ENCODE data around the gene ELOVL5.
"Not testable (repeated sequence)": the region's sequence is repeated elsewhere in the genome, so short reads cannot be mapped to it uniquely, and the experiment has no call there.

ELOVL5 gene

GRCh38 chr6:53328375-53328774 is 20.4 kb downstream of the ELOVL5 start:
- no peak for DNase-seq (ENCODE audit: low read depth in 2 of 2)

- no peak for DNase-seq (ENCODE audit: low read depth in 2 of 2)
These were observed 21.7 kb downstream of the ELOVL5 start for GRCh38 chr6:53327017-53327395.

DNA sequence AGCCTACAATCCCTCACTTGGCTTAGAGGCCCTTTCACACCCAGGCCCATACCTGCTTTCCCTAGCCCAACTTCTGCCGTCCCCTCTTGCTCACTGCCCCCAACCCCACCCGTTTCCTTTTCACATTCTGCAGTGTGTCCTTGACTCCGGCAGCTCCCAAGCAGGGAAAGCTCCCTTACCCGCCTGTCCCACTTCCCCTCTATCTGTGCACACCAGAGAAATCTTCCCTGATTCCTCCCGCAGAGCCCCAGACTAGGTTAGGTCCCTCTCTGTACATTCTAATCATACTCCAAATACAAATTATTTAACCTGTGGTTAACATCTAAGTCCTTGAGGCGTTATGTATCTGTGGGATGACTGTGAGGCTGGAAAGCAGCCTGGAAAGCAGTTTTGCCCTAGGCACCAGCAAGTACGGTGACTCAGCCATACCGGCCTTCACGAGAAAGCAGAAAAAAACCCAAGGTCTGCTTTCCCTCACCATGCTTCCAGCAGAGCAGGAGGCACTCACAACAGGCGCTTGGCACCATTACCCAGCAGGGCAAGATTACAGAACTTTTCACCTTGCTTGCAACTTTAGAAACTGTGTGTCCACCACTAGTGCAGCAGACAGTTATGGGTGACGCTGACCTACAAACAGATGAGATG is 22.3 kb downstream of the ELOVL5 start:
- no peak for DNase-seq (ENCODE audit: low read depth in 2 of 2)

GRCh38 chr6:53325785-53326184 is 23.0 kb downstream of the ELOVL5 start:
- DNase-seq (ENCODE audit: low read depth in 2 of 2) = no peak

- no peak for DNase-seq (ENCODE audit: low read depth in 2 of 2)
These were observed 26.3 kb downstream of the ELOVL5 start for GRCh38 chr6:53322188-53323029.

- no peak for DNase-seq (ENCODE audit: low read depth in 2 of 2)
These were observed 27.0 kb downstream of the ELOVL5 start for GRCh38 chr6:53321701-53322100.

- DNase-seq (ENCODE audit: low read depth in 2 of 2) = no peak
These were observed 27.8 kb downstream of the ELOVL5 start for GRCh38 chr6:53320964-53321363.

DNA sequence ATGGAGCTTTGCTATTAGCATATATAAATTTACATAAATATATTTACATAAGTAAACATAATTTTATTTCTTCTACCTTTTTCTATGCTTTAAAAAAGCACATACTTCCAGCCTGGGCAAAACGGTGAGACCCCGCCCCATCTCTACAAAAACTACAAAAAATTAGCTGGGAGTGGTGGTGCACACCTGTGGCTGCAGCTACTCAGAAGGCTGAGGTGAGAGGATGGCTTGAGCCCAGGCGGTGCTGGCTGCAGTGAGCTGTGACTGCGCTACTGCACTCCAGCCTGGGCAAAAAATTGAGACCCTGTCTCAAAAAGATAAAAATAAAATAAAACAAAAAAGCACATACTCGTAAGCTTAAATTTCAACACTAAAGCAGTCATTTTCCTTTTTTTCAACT is 30.3 kb downstream of the ELOVL5 start:
- no peak for DNase-seq (ENCODE audit: low read depth in 2 of 2)

GRCh38 chr6:53317861-53318260 is 30.9 kb downstream of the ELOVL5 start:
- DNase-seq (ENCODE audit: low read depth in 2 of 2) = no peak

- DNase-seq (ENCODE audit: low read depth in 2 of 2) = not testable (repeated sequence)
These were observed 31.5 kb downstream of the ELOVL5 start for GRCh38 chr6:53317299-53317698.

DNA sequence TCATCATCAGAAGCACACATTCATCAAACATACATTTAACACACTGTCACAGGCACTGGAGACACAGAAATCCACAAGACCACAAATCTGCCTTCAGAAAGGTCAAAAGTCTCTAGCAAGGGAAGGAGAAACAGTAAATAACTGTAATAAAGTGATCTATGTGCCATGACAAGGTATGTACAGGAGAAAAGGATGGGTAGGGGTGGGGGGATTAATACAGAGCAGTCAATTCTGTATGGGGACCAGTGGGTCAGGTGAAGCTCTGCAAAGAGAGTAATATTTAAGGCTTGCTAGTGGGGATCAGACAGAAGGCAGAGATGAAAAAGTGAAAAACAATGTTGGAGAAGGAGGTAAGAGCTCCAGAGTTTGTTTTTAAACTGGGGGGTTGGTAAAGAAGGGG is 32.6 kb downstream of the ELOVL5 start:
- DNase-seq (ENCODE audit: low read depth in 2 of 2) = no peak

- no peak for DNase-seq (ENCODE audit: low read depth in 2 of 2)
These were observed 33.5 kb downstream of the ELOVL5 start for GRCh38 chr6:53315086-53315724.

GRCh38 chr6:53313784-53314400 is 34.9 kb downstream of the ELOVL5 start:
- no peak for DNase-seq (ENCODE audit: low read depth in 2 of 2)

GRCh38 chr6:53312355-53312754 is 36.4 kb downstream of the ELOVL5 start:
- DNase-seq (ENCODE audit: low read depth in 2 of 2) = no peak

DNA sequence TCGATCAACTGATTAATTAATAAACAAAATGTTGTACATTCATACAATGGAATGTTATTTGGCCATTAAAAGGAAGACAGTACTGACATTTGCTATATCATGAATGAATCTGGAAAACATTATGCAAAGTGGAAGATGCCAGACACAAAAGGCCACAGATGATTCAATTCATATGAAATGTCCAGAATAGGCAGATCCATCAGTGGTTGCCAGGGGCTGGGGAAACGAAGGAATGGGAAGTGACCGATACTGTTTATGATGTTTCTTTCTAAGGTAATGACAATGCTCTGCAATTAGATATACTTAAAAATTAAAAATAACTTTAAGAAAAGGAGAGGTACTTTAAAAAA is 37.2 kb downstream of the ELOVL5 start:
- DNase-seq (ENCODE audit: low read depth in 2 of 2) = no peak

- no peak for DNase-seq (ENCODE audit: low read depth in 2 of 2)
These were observed 37.8 kb downstream of the ELOVL5 start for GRCh38 chr6:53310771-53311585.

DNA sequence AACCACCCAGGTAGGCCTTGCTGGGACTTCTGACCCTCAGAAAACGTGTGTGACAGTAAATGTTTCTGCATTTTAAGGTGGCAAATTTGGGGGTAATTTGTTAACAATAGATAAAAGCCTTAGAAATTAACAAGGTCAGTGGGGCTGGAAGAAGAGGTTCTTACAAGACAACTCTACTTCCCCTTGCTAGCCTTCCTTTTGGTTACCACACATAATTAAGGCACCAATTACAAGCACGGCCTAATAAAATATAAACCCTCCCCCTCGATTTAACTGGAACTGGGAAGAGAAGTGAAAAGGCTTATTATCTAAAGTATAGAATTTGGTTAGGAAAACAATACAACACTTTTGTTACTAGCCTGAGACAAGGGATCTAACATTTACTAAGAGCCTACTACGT is 38.8 kb downstream of the ELOVL5 start:
- no peak for DNase-seq (ENCODE audit: low read depth in 2 of 2)

DNA sequence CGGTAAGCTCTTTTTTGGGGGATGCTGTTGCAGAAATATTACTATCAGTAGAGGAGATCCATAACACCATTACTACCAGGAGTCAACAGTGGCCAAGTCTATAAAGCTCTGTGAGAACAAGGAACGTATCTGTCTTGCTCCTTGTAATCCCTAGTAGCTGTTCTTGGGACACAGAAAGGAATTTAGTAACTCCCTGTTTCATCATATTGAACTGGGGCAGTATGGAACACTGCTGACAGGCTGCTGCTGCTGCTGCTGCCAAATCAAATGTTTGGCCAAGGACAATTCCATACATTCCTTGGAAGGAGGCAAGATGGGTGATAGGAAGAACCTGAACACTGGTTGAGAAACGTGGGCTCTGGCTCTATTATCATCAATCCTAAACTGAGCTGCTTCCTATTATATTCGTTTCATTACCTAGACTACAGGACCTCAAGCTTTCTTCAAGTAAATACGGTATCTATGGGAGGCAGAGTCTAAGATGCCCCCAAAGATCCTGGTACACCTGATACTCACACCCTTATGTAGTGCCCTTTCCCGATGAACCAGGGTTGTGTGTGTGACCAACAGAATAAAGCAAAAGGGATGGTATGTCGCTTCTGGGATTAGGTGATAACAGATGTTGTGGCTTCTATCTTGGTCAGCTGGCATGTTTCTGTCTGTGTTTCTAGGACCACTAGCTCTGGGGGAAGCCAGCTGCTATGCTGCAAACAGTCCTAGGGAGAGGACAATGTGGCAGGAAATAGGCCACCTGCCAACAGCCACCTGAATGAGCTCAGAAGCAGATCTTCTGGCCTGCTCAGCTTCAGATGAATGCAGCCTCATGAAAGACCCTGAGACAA is 39.5 kb downstream of the ELOVL5 start:
- DNase-seq (ENCODE audit: low read depth in 2 of 2) = no peak

- DNase-seq (ENCODE audit: low read depth in 2 of 2) = no peak
These were observed 41.9 kb downstream of the ELOVL5 start for GRCh38 chr6:53306819-53307347.

DNA sequence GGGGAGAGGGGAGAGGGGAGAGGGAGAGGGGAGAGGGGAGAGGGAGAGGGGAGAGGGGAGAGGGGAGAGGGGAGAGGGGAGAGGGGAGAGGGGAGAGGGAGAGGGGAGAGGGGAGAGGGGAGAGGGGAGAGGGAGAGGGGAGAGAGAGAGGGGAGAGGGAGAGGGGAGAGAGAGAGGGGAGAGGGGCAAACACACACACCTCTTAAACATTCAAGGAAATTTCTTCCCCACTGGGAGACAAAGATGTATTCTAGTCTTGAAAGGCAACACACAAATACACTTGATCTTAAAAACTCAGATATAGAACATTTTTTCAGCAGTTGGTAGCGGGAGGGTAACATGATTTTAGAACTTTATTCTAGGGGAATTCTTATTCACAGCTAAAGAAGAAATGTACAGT is 42.5 kb downstream of the ELOVL5 start:
- not testable (repeated sequence) for DNase-seq (ENCODE audit: low read depth in 2 of 2)

Measured in stimulated activated CD4-positive, alpha-beta T cell treated with anti-CD3 and anti-CD28 coated beads, Interleukin-1b, Interleukin-23, amount 100 ng/mL, for 1 hour (primary cell).